Fibroblast of skin of right quadriceps (primary cell): Measurements from ENCODE around the gene CDC42BPB.
"Not testable (repeated sequence)": the region's sequence is repeated elsewhere in the genome, so short reads cannot be mapped to it uniquely, and the experiment has no call there.

Experiments used
- DNase-seq: peaks from one replicate; pipeline ENCODE4 v3.0.0-alpha.2; 2013

CDC42BPB gene

GRCh38 chr14:103033681-103034096 is 23.7 kb downstream of the CDC42BPB start:
- peak; percentile 27 for DNase-seq

GRCh38 chr14:103031956-103032355 is 25.4 kb downstream of the CDC42BPB start:
- DNase-seq, result no peak

- no peak for DNase-seq
Measured at GRCh38 chr14:103031566-103031911, 25.8 kb downstream of the CDC42BPB start.

- DNase-seq, result no peak
Measured at GRCh38 chr14:103030741-103031565, 26.4 kb downstream of the CDC42BPB start.

- no peak for DNase-seq
Measured at GRCh38 chr14:103029936-103030335, 27.4 kb downstream of the CDC42BPB start.

GRCh38 chr14:103028772-103029171 is 28.6 kb downstream of the CDC42BPB start:
- no peak for DNase-seq

GRCh38 chr14:103028161-103028767 is 29.1 kb downstream of the CDC42BPB start:
- no peak for DNase-seq

GRCh38 chr14:103027451-103027850 is 29.9 kb downstream of the CDC42BPB start:
- no peak for DNase-seq

- DNase-seq, result no peak
Measured at GRCh38 chr14:103026988-103027387, 30.4 kb downstream of the CDC42BPB start.

GRCh38 chr14:103026196-103026595 is 31.2 kb downstream of the CDC42BPB start:
- DNase-seq, result not testable (repeated sequence)

- peak; percentile 76 for DNase-seq
Measured at GRCh38 chr14:103023881-103024473, 33.4 kb downstream of the CDC42BPB start.

- DNase-seq, result no peak
Measured at GRCh38 chr14:103022685-103023044, 34.7 kb downstream of the CDC42BPB start.

GRCh38 chr14:103022002-103022684 is 35.2 kb downstream of the CDC42BPB start:
- no peak for DNase-seq

GRCh38 chr14:103021684-103022001 is 35.7 kb downstream of the CDC42BPB start:
- DNase-seq, result no peak

- DNase-seq, result no peak
Measured at GRCh38 chr14:103020271-103021170, 36.8 kb downstream of the CDC42BPB start.

- no peak for DNase-seq
Measured at GRCh38 chr14:103019826-103020225, 37.5 kb downstream of the CDC42BPB start.

GRCh38 chr14:103019236-103019635 is 38.1 kb downstream of the CDC42BPB start:
- no peak for DNase-seq

- DNase-seq, result no peak
Measured at GRCh38 chr14:103016594-103016993, 40.8 kb downstream of the CDC42BPB start.

GRCh38 chr14:103016071-103016470 is 41.3 kb downstream of the CDC42BPB start:
- no peak for DNase-seq

GRCh38 chr14:103015426-103015825 is 41.9 kb downstream of the CDC42BPB start:
- no peak for DNase-seq

GRCh38 chr14:103014466-103015228 is 42.7 kb downstream of the CDC42BPB start:
- peak; percentile 72 for DNase-seq

GRCh38 chr14:103013028-103013427 is 44.3 kb downstream of the CDC42BPB start:
- no peak for DNase-seq
